Mesothelial cell of epicardium (in vitro differentiated cells): Measurements from ENCODE around the gene FNDC3A. TPM values are rescaled to one million over a fixed set of nuclear protein-coding genes. Genes with fewer than 3 reads are reported as not detected.

Experiments used
- DNase-seq, 2 experiments: peaks; one replicate each; pipeline ENCODE4 v3.0.0; 2021; ENCODE audit warnings: low spot score in 2 of 2; ENCODE audit not compliant: unreplicated experiment in 2 of 2
- H3K27ac Mint-ChIP-seq: 2 replicates; pipeline ENCODE4 v1.8.0; 2021; ENCODE audit warnings: mixed read lengths
- H3K27me3 Mint-ChIP-seq: 2 replicates; pipeline ENCODE4 v1.8.0; 2021; ENCODE audit warnings: low read depth, mixed read lengths
- H3K36me3 Mint-ChIP-seq: 2 replicates; pipeline ENCODE4 v1.8.0; 2021; ENCODE audit warnings: mixed read lengths
- H3K4me1 Mint-ChIP-seq: 2 replicates; pipeline ENCODE4 v1.8.0; 2021; ENCODE audit warnings: mixed read lengths
- H3K4me3 Mint-ChIP-seq: 2 replicates; pipeline ENCODE4 v1.8.0; 2021; ENCODE audit warnings: mild to moderate bottlenecking, moderate library complexity, mixed read lengths
- H3K9me3 Mint-ChIP-seq: 2 replicates; pipeline ENCODE4 v1.8.0; 2021; ENCODE audit warnings: mixed read lengths
- total RNA-seq: library from RNA; stranded (reverse); gene quantifications from 3 replicates; pipeline ENCODE4 v1.2.1, GENCODE V29; 2021
- TF ChIP-seq, protein P1 (sequence below): fragments of 200-600 bp; sonication (generic); IDR thresholded peaks from one replicate; pipeline ENCODE4 v1.5.0; 2021; ENCODE audit warnings: antibody characterized with exemption; ENCODE audit not compliant: unreplicated experiment

FNDC3A gene
- total RNA-seq, 1 donor from 2014 or later = 94.1 TPM

DNA sequence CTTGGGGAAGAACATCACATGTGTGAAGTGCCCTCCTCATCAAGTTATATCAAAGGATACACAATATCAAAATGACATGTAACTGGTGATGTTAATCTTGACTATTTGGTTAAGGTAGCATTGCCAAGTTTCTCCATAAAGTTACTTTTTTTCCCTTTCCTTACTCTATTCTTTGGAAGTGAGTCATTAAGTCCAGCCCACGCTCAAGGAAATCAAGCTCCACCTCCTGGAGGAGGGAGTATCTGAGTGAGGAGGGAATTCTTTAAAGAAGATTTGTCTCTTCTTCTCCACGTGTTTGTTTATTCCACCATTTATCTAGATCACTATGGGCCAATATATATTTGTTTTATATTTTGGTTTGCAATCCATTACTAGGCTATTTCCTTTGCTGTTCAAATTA, 33.6 kb upstream of the FNDC3A start:
- no peak overlapping the region for H3K27ac Mint-ChIP-seq
- DNase-seq = no peak
- TF ChIP-seq, protein P1, sequence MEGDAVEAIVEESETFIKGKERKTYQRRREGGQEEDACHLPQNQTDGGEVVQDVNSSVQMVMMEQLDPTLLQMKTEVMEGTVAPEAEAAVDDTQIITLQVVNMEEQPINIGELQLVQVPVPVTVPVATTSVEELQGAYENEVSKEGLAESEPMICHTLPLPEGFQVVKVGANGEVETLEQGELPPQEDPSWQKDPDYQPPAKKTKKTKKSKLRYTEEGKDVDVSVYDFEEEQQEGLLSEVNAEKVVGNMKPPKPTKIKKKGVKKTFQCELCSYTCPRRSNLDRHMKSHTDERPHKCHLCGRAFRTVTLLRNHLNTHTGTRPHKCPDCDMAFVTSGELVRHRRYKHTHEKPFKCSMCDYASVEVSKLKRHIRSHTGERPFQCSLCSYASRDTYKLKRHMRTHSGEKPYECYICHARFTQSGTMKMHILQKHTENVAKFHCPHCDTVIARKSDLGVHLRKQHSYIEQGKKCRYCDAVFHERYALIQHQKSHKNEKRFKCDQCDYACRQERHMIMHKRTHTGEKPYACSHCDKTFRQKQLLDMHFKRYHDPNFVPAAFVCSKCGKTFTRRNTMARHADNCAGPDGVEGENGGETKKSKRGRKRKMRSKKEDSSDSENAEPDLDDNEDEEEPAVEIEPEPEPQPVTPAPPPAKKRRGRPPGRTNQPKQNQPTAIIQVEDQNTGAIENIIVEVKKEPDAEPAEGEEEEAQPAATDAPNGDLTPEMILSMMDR = no peak

GRCh38 chr13:48944221-48944620, 31.5 kb upstream of the FNDC3A start:
- Mint-ChIP-seq H3K36me3 (no peaks in the 10 kb centered on the region), H3K27me3 (peaks cover 3% of the 10 kb centered on the region), H3K9me3 (no peaks in the 10 kb centered on the region), H3K4me3 (no peak overlapping the region), H3K4me1 (peaks cover 17% of the 10 kb centered on the region), H3K27ac (no peak overlapping the region)
- no peak for DNase-seq
- TF ChIP-seq, protein P1 = no peak

More for the DNA sequence above, 33.6 kb upstream of the FNDC3A start:
- H3K9me3 Mint-ChIP-seq = no peaks in the 10 kb centered on the region
- H3K4me3 Mint-ChIP-seq = no peak overlapping the region
- H3K27me3 Mint-ChIP-seq = peaks cover 3% of the 10 kb centered on the region
- peaks cover 13% of the 10 kb centered on the region for H3K4me1 Mint-ChIP-seq
- H3K36me3 Mint-ChIP-seq = no peaks in the 10 kb centered on the region

- Mint-ChIP-seq H3K4me3 (no peak overlapping the region), H3K36me3 (no peaks in the 10 kb centered on the region), H3K4me1 (peaks cover 27% of the 10 kb centered on the region), H3K27me3 (no peaks in the 10 kb centered on the region), H3K27ac (no peak overlapping the region), H3K9me3 (no peaks in the 10 kb centered on the region)
- DNase-seq = no peak
- TF ChIP-seq, protein P1 = no peak
Observed at GRCh38 chr13:48945626-48946025, 30.1 kb upstream of the FNDC3A start.

DNA sequence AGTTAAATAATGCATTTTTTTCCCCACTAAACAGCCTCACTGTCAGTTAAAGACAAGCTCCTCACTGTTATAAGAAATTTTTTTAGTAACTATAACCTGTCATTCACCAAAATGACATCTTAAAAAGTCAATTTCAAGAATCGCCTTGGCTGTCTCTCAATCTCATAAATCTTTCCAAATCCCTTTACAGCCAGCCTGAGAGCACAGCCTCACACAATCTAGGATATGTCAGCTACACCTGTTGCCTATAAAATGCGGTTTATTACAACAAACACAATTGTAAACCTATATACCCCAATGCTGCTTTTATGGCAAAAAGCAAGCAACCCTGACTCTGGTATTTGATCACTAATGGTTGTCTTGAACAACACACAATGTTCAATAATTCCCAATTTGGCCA, 29.5 kb upstream of the FNDC3A start:
- H3K9me3 Mint-ChIP-seq = no peaks in the 10 kb centered on the region
- no peaks in the 10 kb centered on the region for H3K36me3 Mint-ChIP-seq
- H3K27me3 Mint-ChIP-seq = no peaks in the 10 kb centered on the region
- H3K4me3 Mint-ChIP-seq = no peak overlapping the region
- TF ChIP-seq, protein P1 = no peak
- H3K4me1 Mint-ChIP-seq = peaks cover 25% of the 10 kb centered on the region
- no peak overlapping the region for H3K27ac Mint-ChIP-seq
- DNase-seq = no peak

DNA sequence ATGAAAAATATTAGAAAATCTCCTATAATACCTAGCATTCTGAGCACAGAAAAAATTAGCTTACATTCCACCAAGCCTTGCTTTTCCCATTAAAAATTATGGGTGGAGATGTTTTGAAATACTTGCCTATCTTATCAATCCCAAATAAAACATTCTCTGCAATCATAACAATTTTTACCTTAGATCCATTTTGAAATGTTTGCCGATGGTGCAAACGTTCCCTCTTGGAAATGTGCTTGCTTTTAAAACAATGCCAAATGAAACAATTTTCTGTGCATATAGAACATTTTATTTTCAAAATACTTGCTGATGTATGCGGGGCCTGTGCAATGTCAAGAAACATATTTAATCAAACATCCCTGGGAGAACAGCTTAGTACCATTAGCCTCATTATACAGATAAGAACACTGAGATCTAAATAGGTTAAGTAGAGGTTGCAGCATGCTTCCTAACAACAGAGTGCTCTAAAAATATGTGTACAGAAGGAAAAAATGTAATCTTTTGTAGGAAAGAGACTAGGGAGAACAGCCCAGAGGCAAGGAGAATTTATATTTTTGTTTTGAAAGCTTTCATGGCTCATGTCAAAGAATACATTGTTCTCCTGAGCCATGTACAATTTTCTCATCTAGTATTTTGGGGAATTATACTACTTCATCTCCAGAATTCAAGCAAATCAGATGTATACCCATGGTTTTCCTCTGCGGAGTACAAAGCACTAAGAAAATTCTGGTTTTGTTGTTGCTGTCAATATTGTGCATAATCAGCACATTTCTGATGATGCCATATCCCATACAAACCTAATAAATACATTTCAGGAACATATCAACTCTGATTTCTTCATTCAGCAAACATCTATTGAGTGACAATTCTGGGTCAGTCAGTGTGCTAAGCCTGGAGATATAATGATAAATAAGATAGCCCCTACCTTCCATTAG, 25.9 kb upstream of the FNDC3A start:
- H3K9me3 Mint-ChIP-seq = no peaks in the 10 kb centered on the region
- no peak overlapping the region for H3K4me3 Mint-ChIP-seq
- no peaks in the 10 kb centered on the region for H3K27me3 Mint-ChIP-seq
- TF ChIP-seq, protein P1 = no peak
- no peaks in the 10 kb centered on the region for H3K36me3 Mint-ChIP-seq
- peak overlapping the region; percentile 23 for H3K27ac Mint-ChIP-seq
- DNase-seq = no peak
- peaks cover 34% of the 10 kb centered on the region for H3K4me1 Mint-ChIP-seq
